ENCODE results near the gene HEXIM2.

DNA sequence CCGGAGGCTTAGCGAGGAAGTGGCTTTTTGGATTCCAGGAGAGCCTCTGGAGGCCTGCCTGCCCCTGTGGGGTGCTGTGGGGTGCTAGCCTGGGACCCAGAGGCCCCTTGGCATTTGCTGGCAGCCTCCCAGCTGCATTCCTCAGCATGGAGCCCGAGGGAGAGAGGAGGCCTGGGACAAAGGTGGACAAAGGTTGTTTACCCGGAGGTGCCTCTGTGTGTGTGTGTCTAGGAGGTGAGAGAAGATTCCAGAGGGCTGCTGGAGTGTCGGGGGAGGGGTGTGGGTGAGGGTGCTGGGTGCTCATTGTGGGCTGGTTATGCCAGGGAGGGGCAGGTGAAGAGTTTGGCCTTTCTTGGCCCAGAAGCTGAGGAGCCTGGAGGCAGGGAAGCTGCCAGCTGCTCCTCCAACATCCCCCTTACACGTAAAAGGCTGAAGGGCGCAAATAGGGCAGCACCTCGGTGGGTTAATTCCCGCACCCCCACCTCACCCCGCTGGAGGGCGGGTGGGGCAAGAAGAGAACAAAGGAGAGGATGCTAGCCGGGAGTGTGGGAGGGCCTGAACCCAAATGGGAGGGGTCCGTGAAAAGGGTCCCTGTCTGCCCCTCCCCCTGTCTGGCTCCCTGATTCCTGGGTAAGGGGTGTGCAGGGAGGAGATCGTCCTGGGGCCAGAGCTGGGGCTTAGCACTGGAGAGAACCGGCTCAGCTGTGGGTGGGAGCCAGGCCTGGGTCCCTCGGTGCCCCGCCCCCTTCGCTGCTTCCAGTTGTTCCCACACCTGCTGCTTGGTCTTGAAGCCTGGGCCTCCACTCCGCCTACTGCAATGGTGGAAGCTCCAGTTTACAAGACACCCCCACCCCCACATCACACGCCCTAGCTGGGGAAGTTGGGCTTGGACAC lies 9.9 kb downstream of the HEXIM2 start:
- TF ChIP-seq, protein P1, sequence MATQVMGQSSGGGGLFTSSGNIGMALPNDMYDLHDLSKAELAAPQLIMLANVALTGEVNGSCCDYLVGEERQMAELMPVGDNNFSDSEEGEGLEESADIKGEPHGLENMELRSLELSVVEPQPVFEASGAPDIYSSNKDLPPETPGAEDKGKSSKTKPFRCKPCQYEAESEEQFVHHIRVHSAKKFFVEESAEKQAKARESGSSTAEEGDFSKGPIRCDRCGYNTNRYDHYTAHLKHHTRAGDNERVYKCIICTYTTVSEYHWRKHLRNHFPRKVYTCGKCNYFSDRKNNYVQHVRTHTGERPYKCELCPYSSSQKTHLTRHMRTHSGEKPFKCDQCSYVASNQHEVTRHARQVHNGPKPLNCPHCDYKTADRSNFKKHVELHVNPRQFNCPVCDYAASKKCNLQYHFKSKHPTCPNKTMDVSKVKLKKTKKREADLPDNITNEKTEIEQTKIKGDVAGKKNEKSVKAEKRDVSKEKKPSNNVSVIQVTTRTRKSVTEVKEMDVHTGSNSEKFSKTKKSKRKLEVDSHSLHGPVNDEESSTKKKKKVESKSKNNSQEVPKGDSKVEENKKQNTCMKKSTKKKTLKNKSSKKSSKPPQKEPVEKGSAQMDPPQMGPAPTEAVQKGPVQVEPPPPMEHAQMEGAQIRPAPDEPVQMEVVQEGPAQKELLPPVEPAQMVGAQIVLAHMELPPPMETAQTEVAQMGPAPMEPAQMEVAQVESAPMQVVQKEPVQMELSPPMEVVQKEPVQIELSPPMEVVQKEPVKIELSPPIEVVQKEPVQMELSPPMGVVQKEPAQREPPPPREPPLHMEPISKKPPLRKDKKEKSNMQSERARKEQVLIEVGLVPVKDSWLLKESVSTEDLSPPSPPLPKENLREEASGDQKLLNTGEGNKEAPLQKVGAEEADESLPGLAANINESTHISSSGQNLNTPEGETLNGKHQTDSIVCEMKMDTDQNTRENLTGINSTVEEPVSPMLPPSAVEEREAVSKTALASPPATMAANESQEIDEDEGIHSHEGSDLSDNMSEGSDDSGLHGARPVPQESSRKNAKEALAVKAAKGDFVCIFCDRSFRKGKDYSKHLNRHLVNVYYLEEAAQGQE (tag by site-specific recombination; IDR thresholded peaks at IDR 0.05), result no peak
- TF ChIP-seq ZBTB21 (tag by site-specific recombination; IDR thresholded peaks at IDR 0.05) (no peak), ZNF274 (IDR thresholded peaks at IDR 0.05; ENCODE audit: low read length) (no peak), ZNF274 (tag by site-specific recombination; IDR thresholded peaks at IDR 0.05; ENCODE audit: borderline replicate concordance) (no peak), MZF1 (tag by site-specific recombination; IDR thresholded peaks at IDR 0.05; ENCODE audit: borderline replicate concordance) (no peak), ZNF558 (tag by site-specific recombination; IDR thresholded peaks at IDR 0.05) (no peak), ZNF366 (tag by site-specific recombination; conservative IDR thresholded peaks at IDR 0.05) (no peak), TCF7L2 (IDR thresholded peaks at IDR 0.05; ENCODE audit: borderline replicate concordance, low read depth, low read length) (no peak)
- TF ChIP-seq, protein P2, sequence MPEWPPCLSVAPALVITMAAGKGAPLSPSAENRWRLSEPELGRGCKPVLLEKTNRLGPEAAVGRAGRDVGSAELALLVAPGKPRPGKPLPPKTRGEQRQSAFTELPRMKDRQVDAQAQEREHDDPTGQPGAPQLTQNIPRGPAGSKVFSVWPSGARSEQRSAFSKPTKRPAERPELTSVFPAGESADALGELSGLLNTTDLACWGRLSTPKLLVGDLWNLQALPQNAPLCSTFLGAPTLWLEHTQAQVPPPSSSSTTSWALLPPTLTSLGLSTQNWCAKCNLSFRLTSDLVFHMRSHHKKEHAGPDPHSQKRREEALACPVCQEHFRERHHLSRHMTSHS (tag by site-specific recombination; IDR thresholded peaks at IDR 0.05), result no peak

Measured in HEK293 (cell line).